WTC11 (cell line): Measurements from ENCODE around the gene CCDC34.

Source experiments
- CTCF ChIP-seq: fragments of 200-600 bp; IDR thresholded peaks from 2 replicates; pipeline ENCODE4 v1.8.0; 2022; ENCODE audit warnings: antibody characterized with exemption
- FOXK1 ChIP-seq: sonication (generic); formaldehyde crosslinking; IDR thresholded peaks from 2 replicates; pipeline ENCODE4 v1.8.0; 2022; ENCODE audit warnings: mild to moderate bottlenecking, moderate library complexity, missing genetic modification reagents
- MYBL2 ChIP-seq: sonication (generic); formaldehyde crosslinking; IDR thresholded peaks from 2 replicates; pipeline ENCODE4 v1.8.1; 2023; ENCODE audit warnings: mild to moderate bottlenecking, moderate library complexity, missing genetic modification reagents
- TP53 ChIP-seq: sonication (generic); formaldehyde crosslinking; IDR thresholded peaks from 2 replicates; pipeline ENCODE4 v1.8.1; 2023; ENCODE audit warnings: mild to moderate bottlenecking, missing genetic modification reagents
- ZNF281 ChIP-seq: sonication (generic); formaldehyde crosslinking; IDR thresholded peaks from 2 replicates; pipeline ENCODE4 v1.8.0; 2023; ENCODE audit warnings: mild to moderate bottlenecking, missing genetic modification reagents

- TF ChIP-seq TP53 (CRISPR knock-in tag): no peak
- TF ChIP-seq CTCF: no peak
- TF ChIP-seq ZNF281 (CRISPR knock-in tag): no peak
- no peak for TF ChIP-seq FOXK1 (CRISPR knock-in tag)
- TF ChIP-seq MYBL2 (CRISPR knock-in tag): no peak
Observed at GRCh38 chr11:27328614-27329013, 34.4 kb downstream of the CCDC34 start.
